ENCODE measurements around the gene EML1. TPM values are rescaled to one million over a fixed set of nuclear protein-coding genes. Genes with fewer than 3 reads are reported as not detected.

Gene EML1
- total RNA-seq, 1 experiment from 2014 or later = 12.0 TPM

DNA sequence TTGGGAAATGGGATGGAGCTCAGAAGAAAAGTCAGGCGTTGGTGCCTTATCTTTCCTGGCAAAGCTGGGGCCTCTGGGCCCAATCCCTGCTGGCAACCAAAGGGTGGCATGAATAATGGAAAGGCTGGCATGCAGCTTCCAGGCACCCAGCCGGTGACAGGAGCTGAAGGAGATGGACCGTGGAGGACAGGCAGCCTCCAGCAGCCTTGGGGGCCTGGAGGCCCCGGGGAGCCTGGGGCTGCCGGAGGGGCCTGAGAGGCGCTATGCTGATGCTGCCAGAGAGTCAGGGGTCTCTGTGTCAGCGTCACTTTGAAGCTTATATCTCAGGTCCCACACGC, 38.2 kb upstream of the EML1 start:
- no TSS peak for BruUV-seq (replicated peaks)
- Histone ChIP-seq H3K9me3 (ENCODE audit: low read length) (no peaks in the 10 kb centered on the region), H2AFZ (ENCODE audit: low read length) (no peak overlapping the region), H3K4me2 (ENCODE audit: low read length) (no peak overlapping the region), H3K36me3 (ENCODE audit: low read depth, low read length) (no peaks in the 10 kb centered on the region), H3F3A (ENCODE audit: low read length, unreplicated experiment) (no peaks in the 10 kb centered on the region), H3K79me2 (ENCODE audit: low read length) (no peaks in the 10 kb centered on the region), H3K4me1 (ENCODE audit: insufficient read depth, low read length) (peaks cover 71% of the 10 kb centered on the region), H4K20me1 (ENCODE audit: low read length) (no peaks in the 10 kb centered on the region), H3K9ac (ENCODE audit: low read length) (no peak overlapping the region), H3K27ac (ENCODE audit: low read length) (no peak overlapping the region), H3K27me3 (ENCODE audit: low read length) (no peaks in the 10 kb centered on the region), H3K9me2 (replicated peaks; ENCODE audit: low read length) (no peaks in the 10 kb centered on the region), H3K4me3 (ENCODE audit: low read length) (no peak overlapping the region)
- no peak for ATAC-seq
- intact Hi-C loops (cut with micrococcal nuclease) = no loop called here
- ChIA-PET CTCF (interaction anchor here (0.6 kb wide), 1 partner anchor 18 kb away, joined by 3 read pairs; no protein-coding TSS in a partner anchor), POLR2A (ENCODE audit: unreplicated experiment) (interaction anchor here (0.9 kb wide), 1 partner anchor 71 kb away, joined by 16 read pairs; the partner anchor contains the start of gene CYP46A1)
- TF ChIP-seq, protein P1, sequence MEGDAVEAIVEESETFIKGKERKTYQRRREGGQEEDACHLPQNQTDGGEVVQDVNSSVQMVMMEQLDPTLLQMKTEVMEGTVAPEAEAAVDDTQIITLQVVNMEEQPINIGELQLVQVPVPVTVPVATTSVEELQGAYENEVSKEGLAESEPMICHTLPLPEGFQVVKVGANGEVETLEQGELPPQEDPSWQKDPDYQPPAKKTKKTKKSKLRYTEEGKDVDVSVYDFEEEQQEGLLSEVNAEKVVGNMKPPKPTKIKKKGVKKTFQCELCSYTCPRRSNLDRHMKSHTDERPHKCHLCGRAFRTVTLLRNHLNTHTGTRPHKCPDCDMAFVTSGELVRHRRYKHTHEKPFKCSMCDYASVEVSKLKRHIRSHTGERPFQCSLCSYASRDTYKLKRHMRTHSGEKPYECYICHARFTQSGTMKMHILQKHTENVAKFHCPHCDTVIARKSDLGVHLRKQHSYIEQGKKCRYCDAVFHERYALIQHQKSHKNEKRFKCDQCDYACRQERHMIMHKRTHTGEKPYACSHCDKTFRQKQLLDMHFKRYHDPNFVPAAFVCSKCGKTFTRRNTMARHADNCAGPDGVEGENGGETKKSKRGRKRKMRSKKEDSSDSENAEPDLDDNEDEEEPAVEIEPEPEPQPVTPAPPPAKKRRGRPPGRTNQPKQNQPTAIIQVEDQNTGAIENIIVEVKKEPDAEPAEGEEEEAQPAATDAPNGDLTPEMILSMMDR (conservative IDR thresholded peaks at IDR 0.05; ENCODE audit: low read depth, low read length) = no peak
- no peak for TF ChIP-seq EZH2phosphoT487 (IDR thresholded peaks at IDR 0.05; ENCODE audit: borderline replicate concordance, low read length)
- TF ChIP-seq EZH2 (IDR thresholded peaks at IDR 0.05; ENCODE audit: low read length, unreplicated experiment) = no peak
- DNase-seq = peak; percentile 19

- BruUV-seq (replicated peaks) = no TSS peak
- peak; percentile 86 for DNase-seq
- POLR2A ChIA-PET (ENCODE audit: unreplicated experiment) = no interaction called here
Measured at GRCh38 chr14:99755629-99756603, 37.3 kb upstream of the EML1 start.

More at GRCh38 chr14:99755629-99756603, 37.3 kb upstream of the EML1 start:
- Histone ChIP-seq H3F3A (ENCODE audit: low read length, unreplicated experiment) (no peaks in the 10 kb centered on the region), H3K4me3 (ENCODE audit: low read length) (no peak overlapping the region), H3K79me2 (ENCODE audit: low read length) (no peaks in the 10 kb centered on the region), H3K27me3 (ENCODE audit: low read length) (no peaks in the 10 kb centered on the region), H3K9ac (ENCODE audit: low read length) (peak overlapping the region; percentile 44), H4K20me1 (ENCODE audit: low read length) (no peaks in the 10 kb centered on the region), H3K4me1 (ENCODE audit: insufficient read depth, low read length) (peaks cover 71% of the 10 kb centered on the region), H3K27ac (ENCODE audit: low read length) (peak overlapping the region; percentile 74), H2AFZ (ENCODE audit: low read length) (no peak overlapping the region), H3K9me3 (ENCODE audit: low read length) (no peaks in the 10 kb centered on the region), H3K4me2 (ENCODE audit: low read length) (peak overlapping the region; percentile 53), H3K9me2 (replicated peaks; ENCODE audit: low read length) (no peaks in the 10 kb centered on the region), H3K36me3 (ENCODE audit: low read depth, low read length) (no peaks in the 10 kb centered on the region)
- peak; percentile 52 for ATAC-seq
- intact Hi-C loops (cut with micrococcal nuclease) = loop anchor here (2.0 kb wide), 2 partner anchors 25 to 37 kb away; partner anchors contain the start of gene EML1
- CTCF ChIA-PET = interaction anchor here (0.6 kb wide), 1 partner anchor 19 kb away, joined by 3 read pairs; no protein-coding TSS in a partner anchor
- TF ChIP-seq, protein P1 (conservative IDR thresholded peaks at IDR 0.05; ENCODE audit: low read depth, low read length) = no peak
- TF ChIP-seq EZH2phosphoT487 (IDR thresholded peaks at IDR 0.05; ENCODE audit: borderline replicate concordance, low read length) = no peak
- no peak for TF ChIP-seq EZH2 (IDR thresholded peaks at IDR 0.05; ENCODE audit: low read length, unreplicated experiment)

Measured in PC-3 (cell line).